Glutamatergic neuron (in vitro differentiated cells): ENCODE data around the gene ADGRF4. TPM values are rescaled to one million over a fixed set of nuclear protein-coding genes. Genes with fewer than 3 reads are reported as not detected.

Experiments used
- DNase-seq: peaks from one replicate; pipeline ENCODE4 v3.0.0; 2022
- H3K27ac Mint-ChIP-seq: one replicate; pipeline ENCODE4 v1.8.0; 2020; ENCODE audit warnings: mild to moderate bottlenecking, mixed read lengths, inconsistent platforms; ENCODE audit not compliant: unreplicated experiment
- H3K27me3 Mint-ChIP-seq: one replicate; pipeline ENCODE4 v1.8.0; 2020; ENCODE audit warnings: mild to moderate bottlenecking, moderate library complexity, mixed read lengths, inconsistent platforms; ENCODE audit not compliant: unreplicated experiment
- H3K36me3 Mint-ChIP-seq: one replicate; pipeline ENCODE4 v1.8.0; 2020; ENCODE audit warnings: mild to moderate bottlenecking, mixed read lengths, inconsistent platforms; ENCODE audit not compliant: unreplicated experiment
- H3K4me1 Mint-ChIP-seq: one replicate; pipeline ENCODE4 v1.8.0; 2020; ENCODE audit warnings: mild to moderate bottlenecking, low read depth, mixed read lengths, inconsistent platforms; ENCODE audit not compliant: unreplicated experiment
- H3K4me3 Mint-ChIP-seq: one replicate; pipeline ENCODE4 v1.8.0; 2020; ENCODE audit warnings: mild to moderate bottlenecking, mixed read lengths, inconsistent platforms; ENCODE audit not compliant: unreplicated experiment
- H3K9me3 Mint-ChIP-seq: one replicate; pipeline ENCODE4 v1.8.0; 2020; ENCODE audit warnings: mild to moderate bottlenecking, moderate library complexity, mixed read lengths, inconsistent platforms; ENCODE audit not compliant: unreplicated experiment
- total RNA-seq: library from RNA; stranded (reverse); fragmentation: NEBNext Ultra II Directional; extraction: Animal tissue kit (Norgen Biotek cat#: 25700); gene quantifications from one replicate; pipeline ENCODE4 v1.2.1, GENCODE V29; 2021; ENCODE audit not compliant: unreplicated experiment
- TF ChIP-seq, protein P1 (sequence below): fragments of 200-600 bp; sonication (generic); IDR thresholded peaks from one replicate; pipeline ENCODE4 v1.5.0; 2021; ENCODE audit not compliant: partially characterized antibody, unreplicated experiment

The ADGRF4 gene
- total RNA-seq, 1 donor from 2014 or later, result not detected

DNA sequence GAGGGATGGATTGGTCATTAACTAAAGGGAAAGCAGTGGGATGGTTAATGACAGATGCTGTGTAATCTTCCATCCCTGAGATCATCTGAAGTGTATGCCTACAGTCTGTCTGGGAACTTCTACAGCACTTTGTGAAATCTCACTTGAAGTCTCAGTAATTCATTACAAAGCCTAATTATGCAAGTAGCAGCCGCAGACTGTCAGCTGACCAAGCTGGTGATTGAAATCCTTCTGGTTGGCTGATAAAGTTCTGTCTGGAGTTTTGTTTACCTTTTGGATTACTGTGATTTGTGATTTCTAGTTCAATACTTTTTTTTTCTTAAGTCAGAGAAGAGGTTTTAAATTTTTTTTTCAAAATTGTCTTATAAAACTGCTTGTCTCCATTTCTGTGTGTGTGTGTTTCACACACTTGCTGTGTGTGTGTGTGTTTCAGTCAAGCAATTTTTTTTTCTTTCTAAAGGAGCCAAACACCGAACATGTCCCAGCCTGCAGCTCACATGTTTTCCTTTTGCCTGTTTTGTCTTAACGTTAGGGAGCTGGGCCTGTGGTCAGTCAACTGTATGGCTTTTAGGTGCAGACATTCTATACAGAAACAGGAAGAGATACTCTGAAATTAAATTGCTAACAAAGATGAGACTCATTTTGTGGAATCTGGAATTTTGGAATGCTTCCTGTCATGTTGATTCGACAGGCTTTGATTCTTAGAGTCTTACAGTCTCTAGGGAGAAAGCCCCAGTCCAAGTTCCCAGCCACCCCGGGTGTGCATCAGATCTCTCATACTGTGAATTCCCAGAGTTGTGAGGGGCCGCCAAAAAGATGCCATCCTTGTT is 28.5 kb upstream of the ADGRF4 start:
- TF ChIP-seq, protein P1, sequence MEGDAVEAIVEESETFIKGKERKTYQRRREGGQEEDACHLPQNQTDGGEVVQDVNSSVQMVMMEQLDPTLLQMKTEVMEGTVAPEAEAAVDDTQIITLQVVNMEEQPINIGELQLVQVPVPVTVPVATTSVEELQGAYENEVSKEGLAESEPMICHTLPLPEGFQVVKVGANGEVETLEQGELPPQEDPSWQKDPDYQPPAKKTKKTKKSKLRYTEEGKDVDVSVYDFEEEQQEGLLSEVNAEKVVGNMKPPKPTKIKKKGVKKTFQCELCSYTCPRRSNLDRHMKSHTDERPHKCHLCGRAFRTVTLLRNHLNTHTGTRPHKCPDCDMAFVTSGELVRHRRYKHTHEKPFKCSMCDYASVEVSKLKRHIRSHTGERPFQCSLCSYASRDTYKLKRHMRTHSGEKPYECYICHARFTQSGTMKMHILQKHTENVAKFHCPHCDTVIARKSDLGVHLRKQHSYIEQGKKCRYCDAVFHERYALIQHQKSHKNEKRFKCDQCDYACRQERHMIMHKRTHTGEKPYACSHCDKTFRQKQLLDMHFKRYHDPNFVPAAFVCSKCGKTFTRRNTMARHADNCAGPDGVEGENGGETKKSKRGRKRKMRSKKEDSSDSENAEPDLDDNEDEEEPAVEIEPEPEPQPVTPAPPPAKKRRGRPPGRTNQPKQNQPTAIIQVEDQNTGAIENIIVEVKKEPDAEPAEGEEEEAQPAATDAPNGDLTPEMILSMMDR, result no peak
- peaks cover 4% of the 10 kb centered on the region for H3K4me1 Mint-ChIP-seq
- no peaks in the 10 kb centered on the region for H3K36me3 Mint-ChIP-seq
- no peak for DNase-seq
- H3K9me3 Mint-ChIP-seq, result no peaks in the 10 kb centered on the region
- H3K27me3 Mint-ChIP-seq, result peaks cover 2% of the 10 kb centered on the region
- H3K27ac Mint-ChIP-seq, result no peak overlapping the region
- H3K4me3 Mint-ChIP-seq, result no peak overlapping the region

DNA sequence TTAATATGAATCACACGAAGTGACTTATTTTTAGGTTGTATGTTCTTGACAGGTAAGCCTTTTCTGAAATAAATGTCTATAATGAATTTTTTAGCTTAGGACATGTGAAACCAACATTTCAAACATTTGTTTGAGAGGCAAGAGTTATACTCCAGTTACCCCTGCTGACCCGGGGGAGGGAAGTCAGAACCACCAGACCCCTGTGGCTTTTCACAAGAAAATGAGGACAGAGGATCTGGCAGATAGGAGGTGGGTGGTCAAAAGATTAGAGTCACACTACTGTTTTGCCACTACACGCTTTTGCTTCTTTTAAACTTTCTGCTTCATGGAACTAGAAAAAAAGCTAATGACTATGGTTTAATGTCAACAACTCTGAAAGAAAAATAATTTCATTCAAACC is 27.5 kb upstream of the ADGRF4 start:
- TF ChIP-seq, protein P1, result no peak
- H3K27ac Mint-ChIP-seq, result no peak overlapping the region
- peaks cover 2% of the 10 kb centered on the region for H3K27me3 Mint-ChIP-seq
- no peak for DNase-seq
- H3K4me1 Mint-ChIP-seq, result peaks cover 4% of the 10 kb centered on the region
- no peaks in the 10 kb centered on the region for H3K9me3 Mint-ChIP-seq
- H3K36me3 Mint-ChIP-seq, result no peaks in the 10 kb centered on the region
- H3K4me3 Mint-ChIP-seq, result no peak overlapping the region

DNA sequence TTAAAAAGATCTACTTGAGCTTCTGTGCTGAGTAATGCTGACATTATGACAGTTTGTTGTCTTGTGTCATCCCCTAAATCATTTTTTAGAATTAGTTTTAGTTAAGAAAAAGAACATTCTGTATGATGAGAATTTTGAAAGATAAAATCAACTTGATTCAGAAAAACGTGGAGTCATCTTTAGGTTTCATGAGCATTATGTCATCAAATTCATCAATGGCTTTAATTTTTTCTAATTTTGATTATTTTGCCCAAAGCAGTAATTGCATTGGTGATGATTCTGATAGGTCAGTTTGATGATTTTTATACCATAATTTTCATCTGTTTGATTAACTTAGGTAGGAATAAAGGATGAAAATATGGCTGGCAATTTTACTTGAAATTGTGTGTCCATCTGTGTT is 26.6 kb upstream of the ADGRF4 start:
- no peak overlapping the region for H3K27ac Mint-ChIP-seq
- no peak overlapping the region for H3K4me3 Mint-ChIP-seq
- no peak for DNase-seq
- peaks cover 4% of the 10 kb centered on the region for H3K4me1 Mint-ChIP-seq
- H3K27me3 Mint-ChIP-seq, result peaks cover 2% of the 10 kb centered on the region
- no peaks in the 10 kb centered on the region for H3K9me3 Mint-ChIP-seq
- TF ChIP-seq, protein P1, result no peak
- H3K36me3 Mint-ChIP-seq, result no peaks in the 10 kb centered on the region

DNA sequence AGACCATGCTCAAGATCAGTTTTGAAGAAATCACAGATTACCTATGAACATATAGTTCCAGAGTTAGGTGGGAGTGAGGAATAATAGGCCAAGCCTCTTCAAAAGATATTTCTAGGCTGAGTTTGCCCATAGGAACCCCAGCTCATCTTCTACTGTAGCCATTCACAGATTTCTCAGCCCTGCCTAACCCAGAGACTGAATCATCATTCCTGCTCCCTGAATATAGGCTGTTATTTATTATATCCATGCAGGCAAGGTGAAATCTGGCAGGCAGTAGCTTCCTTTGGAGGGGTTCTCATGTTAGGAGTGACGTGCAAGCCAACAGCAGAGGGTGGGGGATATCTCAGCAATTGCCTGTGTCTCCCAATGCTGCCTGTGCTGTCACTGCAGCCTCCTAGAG is 25.6 kb upstream of the ADGRF4 start:
- no peaks in the 10 kb centered on the region for H3K9me3 Mint-ChIP-seq
- no peak overlapping the region for H3K27ac Mint-ChIP-seq
- H3K27me3 Mint-ChIP-seq, result peaks cover 2% of the 10 kb centered on the region

DNA sequence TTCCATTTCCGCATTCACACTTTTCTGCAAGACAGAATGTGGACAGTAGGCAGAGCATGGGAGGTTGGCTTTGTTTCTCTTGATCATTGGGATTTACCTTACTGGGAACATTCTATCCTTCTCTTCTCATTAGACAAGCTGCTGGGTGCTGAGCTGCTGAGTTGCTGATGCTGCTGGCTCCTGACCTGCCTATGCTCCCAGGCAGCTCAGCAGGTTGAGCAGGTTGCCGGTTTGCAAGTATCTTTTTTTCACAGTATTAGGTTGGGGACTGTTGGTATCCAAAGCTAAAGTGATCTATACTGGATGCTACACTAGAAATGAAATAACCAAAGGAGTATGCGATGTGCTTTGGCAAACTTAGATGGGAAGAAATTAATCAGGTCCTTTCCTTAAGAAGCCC is 23.7 kb upstream of the ADGRF4 start:
- TF ChIP-seq, protein P1, result no peak
- Mint-ChIP-seq H3K27ac (no peak overlapping the region), H3K36me3 (no peaks in the 10 kb centered on the region), H3K4me3 (no peak overlapping the region), H3K27me3 (peaks cover 2% of the 10 kb centered on the region), H3K9me3 (no peaks in the 10 kb centered on the region), H3K4me1 (peaks cover 4% of the 10 kb centered on the region)
- no peak for DNase-seq

More for the DNA sequence above, 25.6 kb upstream of the ADGRF4 start:
- Mint-ChIP-seq H3K36me3 (no peaks in the 10 kb centered on the region), H3K4me1 (peaks cover 4% of the 10 kb centered on the region), H3K4me3 (no peak overlapping the region)
- DNase-seq, result no peak
- TF ChIP-seq, protein P1, result no peak
